GM12878 (cell line): ENCODE measurements around the gene RBPJL. TPM values are rescaled to one million over a fixed set of nuclear protein-coding genes. Genes with fewer than 3 reads are reported as not detected.

Source experiments
- ATAC-seq: fragments of 200-7000 bp; cut with Tn5 transposase; 3 replicates; pipeline ENCODE4 v1.9.1; 2020; ENCODE audit warnings: mild to moderate bottlenecking, moderate library complexity
- BruUV-seq: library from RNA; stranded (reverse); fragments of 400-500 nt; replicated peaks from 2 replicates; lab custom pipeline; 2021; lab: Mats Ljungman, UMichigan
- CTCF ChIA-PET: fragments of 300-600 bp; sonication (Branson Sonifier 250); formaldehyde crosslinking; extraction: SDS; loops from one replicate; lab custom pipeline; 2021; ENCODE audit warnings: inconsistent platforms; lab: Yijun Ruan, JAX
- POLR2A ChIA-PET: fragments of 350-600 bp; formaldehyde crosslinking; extraction: SDS; loops from one replicate; lab custom pipeline; 2021; ENCODE audit warnings: inconsistent platforms; lab: Charles Lee
- RAD21 ChIA-PET: fragments of 300-600 bp; sonication (Branson Sonifier 250); formaldehyde crosslinking; loops from one replicate; lab custom pipeline; 2023; ENCODE audit warnings: antibody characterized with exemption; ENCODE audit not compliant: unreplicated experiment; lab: Charles Lee
- SMC1A ChIA-PET: fragments of 300-600 bp; sonication (Branson Sonifier 250); formaldehyde crosslinking; loops from one replicate; lab custom pipeline; 2023; ENCODE audit not compliant: unreplicated experiment, uncharacterized antibody; lab: Charles Lee
- DNase-seq: peaks from one replicate; pipeline ENCODE4 v3.0.0-alpha.2; 2011; ENCODE audit warnings: low read depth, low spot score
- FAIRE-seq: peaks from 3 replicates; lab custom pipeline; 2011; peaks lifted over from hg19 to GRCh38; lab: Jason Lieb, UNC
- H2AFZ ChIP-seq: 2 replicates; pipeline ENCODE4 v1.6.0; 2011; ENCODE audit warnings: low read depth, low read length, control low read depth; ENCODE audit not compliant: control insufficient read depth
- H3K27ac ChIP-seq: 2 replicates; pipeline ENCODE4 v1.5.1; 2011; ENCODE audit warnings: control low read depth; ENCODE audit not compliant: control insufficient read depth, insufficient read depth
- H3K27me3 ChIP-seq, 2 experiments: replicated peaks in 1 of 2; 2 replicates each; pipeline versions ENCODE4 v1.6.0 to v1.6.1; 2011; ENCODE audit warnings: low read length in 1 of 2; ENCODE audit not compliant: control insufficient read depth in 2 of 2, insufficient read depth in 2 of 2
- H3K36me3 ChIP-seq, 2 experiments: 2 replicates each; pipeline ENCODE4 v1.5.1; 2011; ENCODE audit warnings: low read length in 1 of 2; ENCODE audit not compliant: control insufficient read depth in 2 of 2, insufficient read depth in 2 of 2
- H3K4me1 ChIP-seq: 2 replicates; pipeline ENCODE4 v1.6.1; 2011; ENCODE audit warnings: mild to moderate bottlenecking, low read length, moderate library complexity, mixed read lengths; ENCODE audit not compliant: control insufficient read depth, insufficient read depth
- H3K4me2 ChIP-seq: 2 replicates; pipeline ENCODE4 v1.6.0; 2011; ENCODE audit warnings: control low read depth; ENCODE audit not compliant: control insufficient read depth, insufficient read depth
- H3K4me3 ChIP-seq: fragments of 200-600 bp; sonication (generic); 2 replicates; pipeline ENCODE4 v1.5.1; 2016
- H3K79me2 ChIP-seq: 2 replicates; pipeline ENCODE4 v1.6.0; 2011; ENCODE audit warnings: low read length; ENCODE audit not compliant: control insufficient read depth, insufficient read depth
- H3K9ac ChIP-seq: 2 replicates; pipeline ENCODE4 v1.8.0; 2011; ENCODE audit warnings: low read length, control low read depth, mixed read lengths; ENCODE audit not compliant: control insufficient read depth, insufficient read depth
- H3K9me3 ChIP-seq: replicated peaks from 3 replicates; pipeline ENCODE4 v1.5.1; 2011; ENCODE audit warnings: mild to moderate bottlenecking, low read length; ENCODE audit not compliant: control insufficient read depth, insufficient read depth
- H4K20me1 ChIP-seq: 2 replicates; pipeline ENCODE4 v1.6.0; 2011; ENCODE audit not compliant: control insufficient read depth, insufficient read depth
- ATF7 ChIP-seq: fragments of 450-650 bp; IDR thresholded peaks from 2 replicates; pipeline ENCODE4 v1.6.1; 2016; ENCODE audit warnings: low read depth, mild to moderate bottlenecking
- KAT2A ChIP-seq: conservative IDR thresholded peaks from 2 replicates; pipeline ENCODE4 v1.6.1; 2011; ENCODE audit warnings: low read depth, low read length; ENCODE audit not compliant: control insufficient read depth
- KLF5 ChIP-seq: fragments of 450-650 bp; IDR thresholded peaks from 2 replicates; pipeline ENCODE4 v1.6.1; 2014; ENCODE audit warnings: mild to moderate bottlenecking; ENCODE audit not compliant: partially characterized antibody
- MTA3 ChIP-seq: IDR thresholded peaks from 2 replicates; pipeline ENCODE4 v1.6.1; 2012; ENCODE audit warnings: low read length, inconsistent platforms, borderline replicate concordance
- NFIC ChIP-seq: IDR thresholded peaks from 2 replicates; pipeline ENCODE4 v1.6.1; 2012; ENCODE audit warnings: low read depth, mild to moderate bottlenecking, inconsistent platforms, low read length, moderate library complexity
- NFXL1 ChIP-seq: fragments of 450-650 bp; IDR thresholded peaks from 2 replicates; pipeline ENCODE4 v1.6.1; 2017; ENCODE audit warnings: antibody characterized with exemption, mild to moderate bottlenecking, borderline replicate concordance
- NR2C2 ChIP-seq: IDR thresholded peaks from 2 replicates; pipeline ENCODE4 v1.6.1; 2011; ENCODE audit warnings: borderline replicate concordance, low read depth; ENCODE audit not compliant: control insufficient read depth, insufficient read length
- NR2F1 ChIP-seq: fragments of 450-650 bp; conservative IDR thresholded peaks from 2 replicates; pipeline ENCODE4 v1.6.1; 2017; ENCODE audit warnings: mild to moderate bottlenecking
- PAX5 ChIP-seq: IDR thresholded peaks from 2 replicates; pipeline ENCODE4 v1.6.1; 2011; ENCODE audit warnings: low read depth, low read length, borderline replicate concordance
- POLR2AphosphoS2 ChIP-seq: IDR thresholded peaks from 2 replicates; pipeline ENCODE4 v1.6.1; 2011; ENCODE audit warnings: low read depth, mild to moderate bottlenecking, low read length, improper control_type of control experiment, moderate library complexity
- POLR2AphosphoS5 ChIP-seq: IDR thresholded peaks from 2 replicates; pipeline ENCODE4 v1.6.1; 2011; ENCODE audit warnings: mild to moderate bottlenecking, low read length, inconsistent platforms
- SP1 ChIP-seq: IDR thresholded peaks from one replicate; pipeline ENCODE4 v1.6.1; 2011; ENCODE audit warnings: low read depth, low read length
- SUPT20H ChIP-seq: IDR thresholded peaks from 2 replicates; pipeline ENCODE4 v1.6.1; 2011; ENCODE audit warnings: low read depth, mild to moderate bottlenecking, low read length, moderate library complexity, borderline replicate concordance; ENCODE audit not compliant: control insufficient read depth
- YY1 ChIP-seq: IDR thresholded peaks from 2 replicates; pipeline ENCODE4 v1.6.1; 2011; ENCODE audit warnings: low read depth, mild to moderate bottlenecking, low read length
- ZNF274 ChIP-seq: IDR thresholded peaks from one replicate; pipeline ENCODE4 v1.8.0; 2011; ENCODE audit not compliant: insufficient read length, insufficient read depth
- ZSCAN29 ChIP-seq: fragments of 450-650 bp; IDR thresholded peaks from 2 replicates; pipeline ENCODE4 v1.6.1; 2017; ENCODE audit warnings: mild to moderate bottlenecking, moderate library complexity
- WGBS: methylation state at CpG from one replicate; pipeline ENCODE4 v1.1.6; 2016; ENCODE audit warnings: low lambda C conversion rate; ENCODE audit not compliant: insufficient replicate concordance, insufficient coverage; ENCODE audit errors: missing lambda C conversion rate; 5-methylcytosine and 5-hydroxymethylcytosine counted together
- in situ Hi-C: fragments of 300-500 bp; cut with MboI; formaldehyde crosslinking; loops from 9 replicates; pipeline ENCODE4 v1.14.3; 2018; ENCODE audit warnings: mixed read lengths
- intact Hi-C: fragments of 100-400 bp; cut with micrococcal nuclease; formaldehyde crosslinking; loops from one replicate; pipeline ENCODE4 v1.14.2; 2022; ENCODE audit not compliant: unreplicated experiment
- polyA plus RNA-seq, 11 experiments: library from polyadenylated mRNA; depleted of rRNA in 4 of 11; unstranded in 6 of 11; stranded (reverse) in 5 of 11; fragments of >200 nt; fragmentation: Nextera tagmentation in 4 of 11; fragmentation: Illumina TruSeq in 1 of 11; extraction: Ambion mirVana in 4 of 11; extraction: Trizol in 1 of 11; gene quantifications; 1 replicate in 1 of 11; 2 replicates in 10 of 11; pipeline versions ENCODE4 v1.2.1 to v1.2.3, GENCODE V29; 2011 to 2016; ENCODE audit warnings: inconsistent platforms in 2 of 11, missing spikeins in 2 of 11, low read depth in 1 of 11
- total RNA-seq, 4 experiments: library from RNA; depleted of rRNA in 3 of 4; stranded (reverse); fragments of >200 nt in 3 of 4; fragmentation: Illumina TruSeq in 1 of 4; extraction: Trizol in 1 of 4; gene quantifications; 2 replicates each; pipeline versions ENCODE4 v1.2.1 to v1.2.3, GENCODE V29; 2013 to 2021
- TF ChIP-seq, protein P1 (sequence below): IDR thresholded peaks from 2 replicates; pipeline ENCODE4 v1.6.1; 2012; ENCODE audit warnings: low read depth, low read length, improper control_type of control experiment

The RBPJL gene
- total and polyA plus RNA-seq, 10 of the 15 experiments (the other 5 are each of a cell fraction or from before 2014, with no cell fraction given): 0.18 TPM; not detected in 9

DNA sequence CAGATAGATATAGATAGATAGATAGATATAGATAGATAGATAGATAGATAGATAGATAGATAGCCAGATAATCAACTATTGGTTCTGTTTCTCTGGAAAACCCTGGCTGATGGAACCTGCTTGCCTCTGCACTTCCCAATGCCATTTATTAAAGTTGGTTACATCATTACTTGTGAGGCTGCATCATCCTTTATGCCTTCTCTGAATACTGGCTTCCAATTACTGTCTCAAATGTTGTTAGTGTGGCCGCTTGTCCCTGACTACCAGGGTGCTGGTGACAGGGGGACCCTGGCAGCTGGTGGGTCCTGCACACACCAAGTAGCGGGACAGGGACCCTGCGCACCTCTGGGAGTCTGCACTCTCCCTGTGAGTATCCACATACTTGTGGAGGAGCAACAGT lies 48.4 kb upstream of the RBPJL start:
- Histone ChIP-seq H3K4me1 (peaks cover 4% of the 10 kb centered on the region), H3K79me2 (no peaks in the 10 kb centered on the region), H3K36me3 (no peaks in the 10 kb centered on the region), H3K27me3 (peaks cover 1 to 5% of the 10 kb centered on the region in 2 experiments), H3K27ac (no peak overlapping the region), H2AFZ (no peak overlapping the region), H3K4me2 (no peak overlapping the region), H3K4me3 (no peak overlapping the region), H3K9ac (no peak overlapping the region), H3K9me3 (no peaks in the 10 kb centered on the region), H4K20me1 (no peaks in the 10 kb centered on the region)
- ChIA-PET SMC1A (no interaction called here), CTCF (interaction anchor here (1.0 kb wide), 1 partner anchor 16 kb away, joined by 3 read pairs; no protein-coding TSS in a partner anchor), RAD21 (no interaction called here), POLR2A (no interaction called here)
- BruUV-seq: no TSS peak
- 2% methylated on average over 3 of the region's 3 CpGs for WGBS
- DNase-seq: no peak
- in situ Hi-C loops (no loop called here), intact Hi-C loops (no loop called here)
- no peak for TF ChIP-seq NFXL1
- no peak for TF ChIP-seq POLR2AphosphoS2
- TF ChIP-seq YY1: no peak
- TF ChIP-seq ZNF274: no peak
- no peak for TF ChIP-seq ZSCAN29
- TF ChIP-seq NFIC: no peak
- no peak for TF ChIP-seq KAT2A
- no peak for TF ChIP-seq PAX5
- TF ChIP-seq MTA3: no peak
- TF ChIP-seq POLR2AphosphoS5: no peak
- no peak for TF ChIP-seq ATF7
- TF ChIP-seq KLF5: no peak
- TF ChIP-seq SUPT20H: no peak
- TF ChIP-seq NR2F1: no peak
- TF ChIP-seq SP1: no peak
- TF ChIP-seq NR2C2: no peak
- TF ChIP-seq, protein P1, sequence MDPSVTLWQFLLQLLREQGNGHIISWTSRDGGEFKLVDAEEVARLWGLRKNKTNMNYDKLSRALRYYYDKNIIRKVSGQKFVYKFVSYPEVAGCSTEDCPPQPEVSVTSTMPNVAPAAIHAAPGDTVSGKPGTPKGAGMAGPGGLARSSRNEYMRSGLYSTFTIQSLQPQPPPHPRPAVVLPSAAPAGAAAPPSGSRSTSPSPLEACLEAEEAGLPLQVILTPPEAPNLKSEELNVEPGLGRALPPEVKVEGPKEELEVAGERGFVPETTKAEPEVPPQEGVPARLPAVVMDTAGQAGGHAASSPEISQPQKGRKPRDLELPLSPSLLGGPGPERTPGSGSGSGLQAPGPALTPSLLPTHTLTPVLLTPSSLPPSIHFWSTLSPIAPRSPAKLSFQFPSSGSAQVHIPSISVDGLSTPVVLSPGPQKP: no peak
- ATAC-seq: no peak
- no peak for FAIRE-seq
